GM23338 (cell line): ENCODE results near the gene PPP6R1. TPM values are rescaled to one million over a fixed set of nuclear protein-coding genes. Genes with fewer than 3 reads are reported as not detected.

Experiments used
- ATAC-seq: fragments of 200-7000 bp; cut with Tn5 transposase; 3 replicates; pipeline ENCODE4 v1.9.1; 2020
- DNase-seq: peaks from one replicate; pipeline ENCODE4 v3.0.0-alpha.2; 2015; ENCODE audit warnings: low spot score
- H2AFZ ChIP-seq: fragments of 200-600 bp; sonication (generic); 2 replicates; pipeline ENCODE4 v1.8.0; 2016; ENCODE audit warnings: antibody characterized with exemption, mild to moderate bottlenecking, moderate library complexity
- H3F3A ChIP-seq: fragments of 200-600 bp; sonication (generic); replicated peaks from 2 replicates; pipeline ENCODE4 v1.8.0; 2017; ENCODE audit warnings: antibody characterized with exemption, mixed run types, low read depth
- H3K27ac ChIP-seq: fragments of 200-600 bp; sonication (generic); 2 replicates; pipeline ENCODE4 v1.6.1; 2016; ENCODE audit warnings: low read depth
- H3K27me3 ChIP-seq: fragments of 200-600 bp; sonication (generic); 2 replicates; pipeline ENCODE4 v1.8.0; 2016; ENCODE audit warnings: mild to moderate bottlenecking, mixed run types, moderate library complexity; ENCODE audit not compliant: insufficient read depth
- H3K36me3 ChIP-seq: fragments of 200-600 bp; sonication (generic); 2 replicates; pipeline ENCODE4 v1.8.0; 2016; ENCODE audit warnings: mild to moderate bottlenecking; ENCODE audit not compliant: insufficient read depth
- H3K4me1 ChIP-seq: fragments of 200-600 bp; sonication (generic); 2 replicates; pipeline ENCODE4 v1.8.0; 2016; ENCODE audit warnings: mild to moderate bottlenecking, moderate library complexity; ENCODE audit not compliant: insufficient read depth
- H3K4me2 ChIP-seq: fragments of 200-600 bp; sonication (generic); 2 replicates; pipeline ENCODE4 v1.7.1; 2017; ENCODE audit warnings: mixed run types
- H3K4me3 ChIP-seq: fragments of 200-600 bp; sonication (generic); 2 replicates; pipeline ENCODE4 v1.6.1; 2016; ENCODE audit warnings: mixed run types
- H3K79me2 ChIP-seq: fragments of 200-600 bp; sonication (generic); replicated peaks from 2 replicates; pipeline ENCODE4 v1.8.0; 2017; ENCODE audit warnings: mild to moderate bottlenecking; ENCODE audit not compliant: insufficient read depth
- H3K9me2 ChIP-seq: fragments of 200-600 bp; sonication (generic); 2 replicates; pipeline ENCODE4 v1.8.0; 2017; ENCODE audit not compliant: insufficient read depth
- H4K20me1 ChIP-seq: fragments of 200-600 bp; sonication (generic); replicated peaks from 2 replicates; pipeline ENCODE4 v1.8.0; 2017; ENCODE audit warnings: mild to moderate bottlenecking; ENCODE audit not compliant: insufficient read depth
- H3K27ac Mint-ChIP-seq: 2 replicates; pipeline ENCODE4 v1.8.0; 2020; ENCODE audit warnings: inconsistent platforms, mild to moderate bottlenecking, moderate library complexity, mixed read lengths
- H3K27me3 Mint-ChIP-seq: 3 replicates; pipeline ENCODE4 v1.8.0; 2022; ENCODE audit warnings: low read depth, mild to moderate bottlenecking, moderate library complexity, mixed read lengths, inconsistent platforms; ENCODE audit not compliant: insufficient read depth, poor library complexity
- H3K36me3 Mint-ChIP-seq: 3 replicates; pipeline ENCODE4 v1.8.0; 2021; ENCODE audit warnings: low read depth, mild to moderate bottlenecking, inconsistent platforms, moderate library complexity, mixed read lengths
- H3K4me1 Mint-ChIP-seq: 3 replicates; pipeline ENCODE4 v1.8.0; 2020; ENCODE audit warnings: mild to moderate bottlenecking, inconsistent platforms, mixed read lengths
- H3K4me3 Mint-ChIP-seq: 3 replicates; pipeline ENCODE4 v1.8.0; 2021; ENCODE audit warnings: moderate library complexity, mild to moderate bottlenecking, inconsistent platforms, mixed read lengths
- H3K9me3 Mint-ChIP-seq: 3 replicates; pipeline ENCODE4 v1.8.0; 2020; ENCODE audit warnings: moderate library complexity, mild to moderate bottlenecking, inconsistent platforms, mixed read lengths
- CREB1 ChIP-seq: fragments of 250-450 bp; sonication (Bioruptor Pico); IDR thresholded peaks from 2 replicates; pipeline ENCODE4 v1.5.0; 2020; ENCODE audit warnings: low read depth, mild to moderate bottlenecking, moderate library complexity
- ETS1 ChIP-seq: IDR thresholded peaks from 2 replicates; pipeline ENCODE4 v1.6.1; 2016; ENCODE audit warnings: antibody characterized with exemption
- EZH2phosphoT487 ChIP-seq: fragments of 200-600 bp; sonication (generic); IDR thresholded peaks from one replicate; pipeline ENCODE4 v1.8.1; 2018; ENCODE audit warnings: antibody characterized with exemption; ENCODE audit not compliant: unreplicated experiment
- JUNB ChIP-seq: IDR thresholded peaks from one replicate; pipeline ENCODE4 v1.6.1; 2016; ENCODE audit warnings: antibody characterized with exemption; ENCODE audit not compliant: unreplicated experiment
- NANOG ChIP-seq: IDR thresholded peaks from 2 replicates; pipeline ENCODE4 v1.6.1; 2016; ENCODE audit warnings: antibody characterized with exemption, borderline replicate concordance
- STAT1 ChIP-seq: IDR thresholded peaks from one replicate; pipeline ENCODE4 v1.6.1; 2016; ENCODE audit warnings: antibody characterized with exemption; ENCODE audit not compliant: unreplicated experiment
- ZNF114 ChIP-seq: fragments of 250-450 bp; sonication (Bioruptor Pico); IDR thresholded peaks from 2 replicates; pipeline ENCODE4 v1.5.0; 2020; ENCODE audit warnings: mild to moderate bottlenecking, moderate library complexity
- ZNF331 ChIP-seq: fragments of 250-450 bp; sonication (Bioruptor Pico); IDR thresholded peaks from 2 replicates; pipeline ENCODE4 v1.5.0; 2020; ENCODE audit warnings: low read depth, mild to moderate bottlenecking, moderate library complexity
- ZNF462 ChIP-seq: fragments of 250-450 bp; sonication (Bioruptor Pico); IDR thresholded peaks from 2 replicates; pipeline ENCODE4 v1.5.0; 2020; ENCODE audit warnings: mild to moderate bottlenecking, moderate library complexity
- polyA plus RNA-seq: library from polyadenylated mRNA; unstranded; fragments of >200 nt; fragmentation: Nextera tagmentation; extraction: Ambion mirVana; gene quantifications from 2 replicates; pipeline ENCODE4 v1.2.1, GENCODE V29; 2016
- total RNA-seq: library from RNA; depleted of rRNA; stranded (reverse); fragments of >200 nt; shearing (Covaris generic); gene quantifications from 2 replicates; pipeline ENCODE4 v1.2.3, GENCODE V29; 2014

Gene PPP6R1
- total and polyA plus RNA-seq, 2 experiments from 2014 or later, result 22.2 to 70.8 TPM

- Histone ChIP-seq H3K4me1 (peaks cover 10% of the 10 kb centered on the region), H3K79me2 (no peaks in the 10 kb centered on the region), H3K27me3 (no peaks in the 10 kb centered on the region), H3K4me3 (no peak overlapping the region), H3F3A (peaks cover 20% of the 10 kb centered on the region), H4K20me1 (no peaks in the 10 kb centered on the region; the same call in 1 of the 2 replicates), H2AFZ (no peak overlapping the region), H3K9me2 (no peaks in the 10 kb centered on the region), H3K27ac (no peak overlapping the region), H3K4me2 (no peak overlapping the region), H3K36me3 (peaks cover 11% of the 10 kb centered on the region)
- TF ChIP-seq ETS1, result peak; percentile 98
- TF ChIP-seq NANOG, result no peak
- Mint-ChIP-seq H3K4me1 (peaks cover 20% of the 10 kb centered on the region), H3K9me3 (no peaks in the 10 kb centered on the region; the same call in 2 of the 3 replicates), H3K27me3 (peaks cover 18% of the 10 kb centered on the region), H3K36me3 (peaks cover 63% of the 10 kb centered on the region), H3K4me3 (no peak overlapping the region; the same call in 2 of the 3 replicates), H3K27ac (no peak overlapping the region)
- DNase-seq (peak; percentile 88), ATAC-seq (peak; percentile 67)
Observed at GRCh38 chr19:55305491-55305890, 46.7 kb upstream of the PPP6R1 start.

- Mint-ChIP-seq H3K4me3 (no peak overlapping the region), H3K27ac (peak overlapping the region; percentile 42; the same call in 1 of the 2 replicates), H3K9me3 (no peaks in the 10 kb centered on the region; the same call in 2 of the 3 replicates), H3K27me3 (peaks cover 18% of the 10 kb centered on the region), H3K4me1 (peaks cover 20% of the 10 kb centered on the region), H3K36me3 (peaks cover 60% of the 10 kb centered on the region)
- peaks cover 11% of the 10 kb centered on the region for H3K36me3 ChIP-seq
- H4K20me1 ChIP-seq, result no peaks in the 10 kb centered on the region; the same call in 1 of the 2 replicates
- peaks cover 20% of the 10 kb centered on the region for H3F3A ChIP-seq
- H2AFZ ChIP-seq, result no peak overlapping the region
- no peaks in the 10 kb centered on the region for H3K27me3 ChIP-seq
- 0 out of 2 replicates have a peak overlapping the region, but pooled peaks have one; percentile 39 for H3K27ac ChIP-seq
- ATAC-seq (peak; percentile 79), DNase-seq (peak; percentile 86)
- TF ChIP-seq CREB1 (CRISPR knock-in tag) (no peak), ETS1 (no peak), STAT1 (no peak), EZH2phosphoT487 (no peak), ZNF114 (CRISPR knock-in tag) (no peak), ZNF331 (CRISPR knock-in tag) (no peak), ZNF462 (CRISPR knock-in tag) (no peak), JUNB (no peak)
- no peak overlapping the region for H3K4me3 ChIP-seq
- H3K4me2 ChIP-seq, result 0 out of 2 replicates have a peak overlapping the region, but pooled peaks have one; percentile 26
- no peaks in the 10 kb centered on the region for H3K9me2 ChIP-seq
- H3K4me1 ChIP-seq, result peaks cover 10% of the 10 kb centered on the region
- H3K79me2 ChIP-seq, result no peaks in the 10 kb centered on the region
Observed at GRCh38 chr19:55304980-55305379, 46.2 kb upstream of the PPP6R1 start.
